Body of pancreas (tissue), 4 donors: ENCODE measurements around the gene GRM4.

ENCODE experiments used
- CTCF ChIP-seq, 7 experiments: fragments of 450-650 bp in 4 of 7; fragments of 200-600 bp in 3 of 7; sonication (generic) in 3 of 7; IDR thresholded peaks; one replicate each; pipeline ENCODE4 v1.5.1; 2016 to 2019; ENCODE audit warnings: antibody characterized with exemption in 7 of 7
- POLR2A ChIP-seq, 3 donors: fragments of 450-650 bp; IDR thresholded peaks; one replicate each; pipeline ENCODE4 v1.6.1; 2016; ENCODE audit warnings: antibody characterized with exemption in 3 of 3, mild to moderate bottlenecking in 2 of 3

- TF ChIP-seq CTCF (IDR thresholded peaks at IDR 0.05) (no peak), POLR2A (IDR thresholded peaks at IDR 0.05) (no peak)
Observed at GRCh38 chr6:34170346-34170745, 24.5 kb upstream of the GRM4 start.
